Measurements from ENCODE around the gene IFNA10.
"Not testable (repeated sequence)": the region's sequence is repeated elsewhere in the genome, so short reads cannot be mapped to it uniquely, and the experiment has no call there.

The IFNA10 gene

GRCh38 chr9:21187487-21187886 lies 19.5 kb downstream of the IFNA10 start, which contains the start of gene IFNA4:
Gene IFNA4, minus strand, starts transcription at chr9:21187587. Its CDS starts 56 bp downstream, at chr9:21187531.
- DNase-seq, result not testable (repeated sequence)

- not testable (repeated sequence) for DNase-seq
These were observed 23.9 kb downstream of the IFNA10 start for GRCh38 chr9:21182810-21183736.

- no peak for DNase-seq
These were observed 32.3 kb downstream of the IFNA10 start for GRCh38 chr9:21174671-21175070.

- DNase-seq, result no peak
These were observed 34.8 kb downstream of the IFNA10 start for GRCh38 chr9:21172156-21172555.

- no peak for DNase-seq
These were observed 35.6 kb downstream of the IFNA10 start for GRCh38 chr9:21171351-21171750.

GRCh38 chr9:21166560-21166959 lies 40.4 kb downstream of the IFNA10 start, which contains the start of gene IFNA21:
Gene IFNA21, minus strand, starts transcription at chr9:21166660. Its CDS starts 48 bp downstream, at chr9:21166612.
- DNase-seq, result not testable (repeated sequence)

GRCh38 chr9:21165516-21165915 lies 41.4 kb downstream of the IFNA10 start:
- no peak for DNase-seq

GRCh38 chr9:21160178-21160577 lies 46.8 kb downstream of the IFNA10 start:
- DNase-seq, result no peak
